WTC11 (cell line): ENCODE measurements around the gene GAS6. TPM values are rescaled to one million over a fixed set of nuclear protein-coding genes. Genes with fewer than 3 reads are reported as not detected.

Source experiments
- ATAC-seq: fragments of 200-7000 bp; cut with Tn5 transposase; 2 replicates; pipeline ENCODE4 v1.10.0; 2021; ENCODE audit warnings: mild to moderate bottlenecking, moderate library complexity
- CTCF ChIA-PET: fragments of 300-600 bp; sonication (Branson Sonifier 250); formaldehyde crosslinking; loops from one replicate; lab custom pipeline; 2021; ENCODE audit warnings: antibody characterized with exemption; lab: Charles Lee
- POLR2A ChIA-PET: fragments of 350-600 bp; sonication (Branson Sonifier 250); formaldehyde crosslinking; loops from one replicate; lab custom pipeline; 2021; ENCODE audit warnings: antibody characterized with exemption; lab: Charles Lee
- DNase-seq: peaks from one replicate; pipeline ENCODE4 v3.0.0; 2021; ENCODE audit warnings: low spot score
- H3K27ac Mint-ChIP-seq: 2 replicates; pipeline ENCODE4 v1.8.0; 2021; ENCODE audit warnings: mixed read lengths
- H3K27me3 Mint-ChIP-seq: 2 replicates; pipeline ENCODE4 v1.8.0; 2021; ENCODE audit warnings: low read depth, mild to moderate bottlenecking, moderate library complexity, mixed read lengths
- H3K36me3 Mint-ChIP-seq: 2 replicates; pipeline ENCODE4 v1.8.0; 2021; ENCODE audit warnings: mixed read lengths
- H3K4me1 Mint-ChIP-seq: 2 replicates; pipeline ENCODE4 v1.8.0; 2022; ENCODE audit warnings: mixed read lengths
- H3K4me3 Mint-ChIP-seq: 2 replicates; pipeline ENCODE4 v1.8.0; 2021; ENCODE audit warnings: mild to moderate bottlenecking, moderate library complexity, mixed read lengths
- H3K9me3 Mint-ChIP-seq: 2 replicates; pipeline ENCODE4 v1.8.0; 2021; ENCODE audit warnings: mixed read lengths
- AR ChIP-seq: fragments of 250-450 bp; sonication (Bioruptor Pico); IDR thresholded peaks from 2 replicates; pipeline ENCODE4 v1.9.0; 2021; ENCODE audit warnings: mild to moderate bottlenecking
- ARID4B ChIP-seq: sonication (generic); formaldehyde crosslinking; IDR thresholded peaks from 2 replicates; pipeline ENCODE4 v1.8.0; 2023; ENCODE audit warnings: missing genetic modification reagents, mild to moderate bottlenecking, borderline replicate concordance
- ATF3 ChIP-seq: sonication (generic); formaldehyde crosslinking; conservative IDR thresholded peaks from 2 replicates; pipeline ENCODE4 v1.8.1; 2022; ENCODE audit warnings: mild to moderate bottlenecking, missing genetic modification reagents
- FOXJ3 ChIP-seq: sonication (generic); formaldehyde crosslinking; IDR thresholded peaks from 2 replicates; pipeline ENCODE4 v1.9.0; 2021; ENCODE audit warnings: missing genetic modification reagents, mild to moderate bottlenecking, borderline replicate concordance
- FOXK1 ChIP-seq: sonication (generic); formaldehyde crosslinking; IDR thresholded peaks from 2 replicates; pipeline ENCODE4 v1.8.0; 2022; ENCODE audit warnings: mild to moderate bottlenecking, moderate library complexity, missing genetic modification reagents
- HMGXB4 ChIP-seq: sonication (generic); formaldehyde crosslinking; IDR thresholded peaks from 2 replicates; pipeline ENCODE4 v1.8.1; 2023; ENCODE audit warnings: mild to moderate bottlenecking, moderate library complexity, missing genetic modification reagents
- JAZF1 ChIP-seq: fragments of 250-450 bp; sonication (Bioruptor Pico); IDR thresholded peaks from 2 replicates; pipeline ENCODE4 v1.9.0; 2021; ENCODE audit warnings: moderate library complexity, mild to moderate bottlenecking, inconsistent platforms
- NFATC4 ChIP-seq: fragments of 250-450 bp; sonication (Bioruptor Pico); IDR thresholded peaks from 2 replicates; pipeline ENCODE4 v1.9.0; 2021; ENCODE audit warnings: mild to moderate bottlenecking
- NR2C2 ChIP-seq: sonication (generic); formaldehyde crosslinking; IDR thresholded peaks from 2 replicates; pipeline ENCODE4 v1.8.0; 2022; ENCODE audit warnings: mild to moderate bottlenecking, missing genetic modification reagents
- RELA ChIP-seq: sonication (generic); formaldehyde crosslinking; IDR thresholded peaks from 2 replicates; pipeline ENCODE4 v1.8.1; 2022; ENCODE audit warnings: missing genetic modification reagents, mild to moderate bottlenecking, borderline replicate concordance
- SMAD3 ChIP-seq: sonication (generic); formaldehyde crosslinking; IDR thresholded peaks from 2 replicates; pipeline ENCODE4 v1.8.0; 2022; ENCODE audit warnings: missing genetic modification reagents, mild to moderate bottlenecking, borderline replicate concordance
- SOX15 ChIP-seq: fragments of 250-450 bp; sonication (Bioruptor Pico); IDR thresholded peaks from 2 replicates; pipeline ENCODE4 v1.9.0; 2021; ENCODE audit warnings: mild to moderate bottlenecking
- TCF7 ChIP-seq: sonication (generic); formaldehyde crosslinking; IDR thresholded peaks from 2 replicates; pipeline ENCODE4 v1.8.0; 2022; ENCODE audit warnings: mild to moderate bottlenecking, low read depth, missing genetic modification reagents, moderate library complexity
- TEAD4 ChIP-seq: sonication (generic); formaldehyde crosslinking; IDR thresholded peaks from 2 replicates; pipeline ENCODE4 v1.8.0; 2022; ENCODE audit warnings: mild to moderate bottlenecking, missing genetic modification reagents
- ZBTB21 ChIP-seq: sonication (generic); formaldehyde crosslinking; IDR thresholded peaks from 2 replicates; pipeline ENCODE4 v1.8.1; 2023; ENCODE audit warnings: mild to moderate bottlenecking, missing genetic modification reagents, borderline replicate concordance
- total RNA-seq: library from RNA; stranded (reverse); gene quantifications from 3 replicates; pipeline ENCODE4 v1.2.3, GENCODE V29; 2021

Gene GAS6
- total RNA-seq, 1 experiment from 2014 or later, result 29.4 TPM

- no peak for DNase-seq
- CTCF ChIA-PET, result interaction anchor here (1.7 kb wide), 1 partner anchor 86 kb away, joined by 4 read pairs; no protein-coding TSS in a partner anchor
- no peak for TF ChIP-seq TCF7
- no peak for TF ChIP-seq ATF3 (CRISPR knock-in tag)
- TF ChIP-seq SMAD3 (CRISPR knock-in tag), result no peak
- TF ChIP-seq NFATC4, result no peak
- no peak for TF ChIP-seq HMGXB4 (CRISPR knock-in tag)
- TF ChIP-seq AR (CRISPR knock-in tag), result no peak
- no peak for TF ChIP-seq RELA (CRISPR knock-in tag)
- no peak for TF ChIP-seq SOX15 (CRISPR knock-in tag)
- TF ChIP-seq JAZF1 (CRISPR knock-in tag), result no peak
- TF ChIP-seq ZBTB21, result no peak
- no peak for TF ChIP-seq FOXJ3
- no peak for TF ChIP-seq FOXK1 (CRISPR knock-in tag)
- no peak for TF ChIP-seq ARID4B (CRISPR knock-in tag)
- TF ChIP-seq NR2C2 (CRISPR knock-in tag), result no peak
- no peak for TF ChIP-seq TEAD4 (CRISPR knock-in tag)
- H3K4me3 Mint-ChIP-seq, result no peak overlapping the region
- H3K9me3 Mint-ChIP-seq, result no peaks in the 10 kb centered on the region
- no peaks in the 10 kb centered on the region; the same call in 1 of the 2 replicates for H3K27me3 Mint-ChIP-seq
- H3K36me3 Mint-ChIP-seq, result peaks cover 3% of the 10 kb centered on the region; the same call in 1 of the 2 replicates
- H3K27ac Mint-ChIP-seq, result no peak overlapping the region
- POLR2A ChIA-PET, result no interaction called here
- peaks cover 6% of the 10 kb centered on the region for H3K4me1 Mint-ChIP-seq
- ATAC-seq, result no peak
These were observed 45.1 kb downstream of the GAS6 start for GRCh38 chr13:113818700-113819295.
